ENCODE data around the gene GSTP1.

Gene GSTP1

GRCh38 chr11:67612751-67613150, 29.1 kb downstream of the GSTP1 start:
- Histone ChIP-seq H3K27me3 (replicated peaks; ENCODE audit: control insufficient read depth, insufficient read depth, low read length) (no peaks in the 10 kb centered on the region), H3K4me3 (replicated peaks; ENCODE audit: low read depth, low read length) (no peak overlapping the region), H3K36me3 (ENCODE audit: control insufficient read depth, insufficient read depth, low read length) (peaks cover 31% of the 10 kb centered on the region)
- DNase-seq (ENCODE audit: extremely low read depth, insufficient read length): no peak
- no peak for TF ChIP-seq CTCF (IDR thresholded peaks at IDR 0.05; ENCODE audit: insufficient read depth, low read length, poor library complexity, severe bottlenecking)

- peaks cover 29% of the 10 kb centered on the region for H3K36me3 ChIP-seq (ENCODE audit: control insufficient read depth, insufficient read depth, low read length)
- DNase-seq (ENCODE audit: extremely low read depth, insufficient read length): no peak
- no peaks in the 10 kb centered on the region for H3K27me3 ChIP-seq (replicated peaks; ENCODE audit: control insufficient read depth, insufficient read depth, low read length)
- H3K4me3 ChIP-seq (replicated peaks; ENCODE audit: low read depth, low read length): no peak overlapping the region
- TF ChIP-seq CTCF (IDR thresholded peaks at IDR 0.05; ENCODE audit: insufficient read depth, low read length, poor library complexity, severe bottlenecking): no peak
These were observed 29.8 kb downstream of the GSTP1 start for GRCh38 chr11:67613313-67613959.

- H3K4me3 ChIP-seq (replicated peaks; ENCODE audit: low read depth, low read length): peak overlapping the region; percentile 41
- DNase-seq (ENCODE audit: extremely low read depth, insufficient read length): peak; percentile 87
- H3K36me3 ChIP-seq (ENCODE audit: control insufficient read depth, insufficient read depth, low read length): peaks cover 29% of the 10 kb centered on the region
These were observed 30.5 kb downstream of the GSTP1 start for GRCh38 chr11:67613960-67614715.

GRCh38 chr11:67614730-67615714, 31.4 kb downstream of the GSTP1 start:
- Histone ChIP-seq H3K36me3 (ENCODE audit: control insufficient read depth, insufficient read depth, low read length) (peaks cover 24% of the 10 kb centered on the region), H3K27me3 (replicated peaks; ENCODE audit: control insufficient read depth, insufficient read depth, low read length) (no peaks in the 10 kb centered on the region), H3K4me3 (replicated peaks; ENCODE audit: low read depth, low read length) (peak overlapping the region; percentile 39)
- peak; percentile 59 for DNase-seq (ENCODE audit: extremely low read depth, insufficient read length)
- TF ChIP-seq CTCF (IDR thresholded peaks at IDR 0.05; ENCODE audit: insufficient read depth, low read length, poor library complexity, severe bottlenecking): peak; percentile 71

More at GRCh38 chr11:67613960-67614715, 30.5 kb downstream of the GSTP1 start:
- H3K27me3 ChIP-seq (replicated peaks; ENCODE audit: control insufficient read depth, insufficient read depth, low read length): no peaks in the 10 kb centered on the region
- peak; percentile 48 for TF ChIP-seq CTCF (IDR thresholded peaks at IDR 0.05; ENCODE audit: insufficient read depth, low read length, poor library complexity, severe bottlenecking)

GRCh38 chr11:67615728-67616430, 32.3 kb downstream of the GSTP1 start:
- TF ChIP-seq CTCF (IDR thresholded peaks at IDR 0.05; ENCODE audit: insufficient read depth, low read length, poor library complexity, severe bottlenecking): no peak
- no peaks in the 10 kb centered on the region for H3K27me3 ChIP-seq (replicated peaks; ENCODE audit: control insufficient read depth, insufficient read depth, low read length)
- H3K36me3 ChIP-seq (ENCODE audit: control insufficient read depth, insufficient read depth, low read length): peaks cover 17% of the 10 kb centered on the region

More at GRCh38 chr11:67615728-67616430, 32.3 kb downstream of the GSTP1 start:
- H3K4me3 ChIP-seq (replicated peaks; ENCODE audit: low read depth, low read length): no peak overlapping the region
- no peak for DNase-seq (ENCODE audit: extremely low read depth, insufficient read length)

Measured in GM06990 (cell line).